Endodermal cell (in vitro differentiated cells): ENCODE measurements around the gene LNPK. TPM values are rescaled to one million over a fixed set of nuclear protein-coding genes. Genes with fewer than 3 reads are reported as not detected.

ENCODE experiments used
- DNase-seq: peaks from one replicate; pipeline ENCODE4 v3.0.0-alpha.2; 2017
- H3K27ac ChIP-seq: 2 replicates; pipeline ENCODE4 v1.5.1; 2013; ENCODE audit warnings: mild to moderate bottlenecking, low read depth, low read length, moderate library complexity
- H3K27me3 ChIP-seq: 2 replicates; pipeline ENCODE4 v1.6.1; 2013; ENCODE audit warnings: mild to moderate bottlenecking, low read length, moderate library complexity; ENCODE audit not compliant: insufficient read depth, control insufficient read depth, poor library complexity, severe bottlenecking
- H3K36me3 ChIP-seq: 2 replicates; pipeline ENCODE4 v1.7.0; 2013; ENCODE audit warnings: mild to moderate bottlenecking, low read length, moderate library complexity; ENCODE audit not compliant: control insufficient read depth, insufficient read depth
- H3K4me1 ChIP-seq: one replicate; pipeline ENCODE4 v1.7.0; 2013; ENCODE audit warnings: low read length; ENCODE audit not compliant: control insufficient read depth, insufficient read depth
- H3K4me3 ChIP-seq: 2 replicates; pipeline ENCODE4 v1.5.1; 2013; ENCODE audit warnings: mild to moderate bottlenecking, low read length, moderate library complexity
- H3K9ac ChIP-seq: 2 replicates; pipeline ENCODE4 v1.6.1; 2013; ENCODE audit warnings: mild to moderate bottlenecking, low read length, moderate library complexity; ENCODE audit not compliant: poor library complexity, severe bottlenecking; ENCODE audit errors: extremely low read depth
- H3K9me3 ChIP-seq: 2 replicates; pipeline ENCODE4 v1.6.1; 2013; ENCODE audit warnings: mild to moderate bottlenecking, low read length, moderate library complexity; ENCODE audit not compliant: control insufficient read depth
- H3K27ac Mint-ChIP-seq: 2 replicates; pipeline ENCODE4 v1.8.0; 2020; ENCODE audit warnings: mixed read lengths
- H3K27me3 Mint-ChIP-seq: 2 replicates; pipeline ENCODE4 v1.8.0; 2021; ENCODE audit warnings: mild to moderate bottlenecking, mixed read lengths; ENCODE audit not compliant: insufficient read depth
- H3K36me3 Mint-ChIP-seq: 2 replicates; pipeline ENCODE4 v1.8.0; 2020; ENCODE audit warnings: low read depth, mixed read lengths
- H3K4me1 Mint-ChIP-seq: 2 replicates; pipeline ENCODE4 v1.8.0; 2020; ENCODE audit warnings: mixed read lengths
- H3K4me3 Mint-ChIP-seq: 2 replicates; pipeline ENCODE4 v1.8.0; 2020; ENCODE audit warnings: mild to moderate bottlenecking, moderate library complexity, mixed read lengths
- H3K9me3 Mint-ChIP-seq: 2 replicates; pipeline ENCODE4 v1.8.0; 2020; ENCODE audit warnings: mild to moderate bottlenecking, mixed read lengths
- WGBS, 2 experiments: methylation state at CpG; one replicate each; pipeline versions ENCODE4 v1.1.5 to v1.1.7; 2013; ENCODE audit warnings: missing lambda C conversion rate in 2 of 2, mixed read lengths in 1 of 2; ENCODE audit not compliant: insufficient coverage in 1 of 2, insufficient read length in 1 of 2; 5-methylcytosine and 5-hydroxymethylcytosine counted together
- total RNA-seq, 2 donors: library from RNA; stranded (reverse); fragmentation: NEBNext Ultra II Directional in 1 of 2; extraction: Animal tissue kit (Norgen Biotek cat#: 25700) in 1 of 2; gene quantifications; 2 replicates in 1 of 2; 3 replicates in 1 of 2; pipeline ENCODE4 v1.2.1, GENCODE V29; 2021
- TF ChIP-seq, protein P1 (sequence below): fragments of 200-600 bp; sonication (generic); conservative IDR thresholded peaks from 2 replicates; pipeline ENCODE4 v1.5.0; 2021; ENCODE audit warnings: antibody characterized with exemption, mild to moderate bottlenecking

LNPK gene
- total RNA-seq, 2 donors from 2014 or later = 15.0 to 20.2 TPM

GRCh38 chr2:175877845-175878544 lies 124.1 kb downstream of the LNPK start:
- Mint-ChIP-seq H3K27ac (no peak overlapping the region), H3K36me3 (no peaks in the 10 kb centered on the region), H3K4me1 (no peaks in the 10 kb centered on the region), H3K4me3 (no peak overlapping the region), H3K27me3 (peaks cover 2% of the 10 kb centered on the region), H3K9me3 (no peaks in the 10 kb centered on the region)
- no peak overlapping the region for H3K9ac ChIP-seq
- no peaks in the 10 kb centered on the region for H3K36me3 ChIP-seq
- WGBS, 2 experiments = 91 to 100% methylated on average over 2 to 3 of the region's 3 CpGs
- peaks cover under 1% of the 10 kb centered on the region for H3K4me1 ChIP-seq
- no peak overlapping the region for H3K27ac ChIP-seq
- no peaks in the 10 kb centered on the region for H3K27me3 ChIP-seq
- H3K9me3 ChIP-seq = no peaks in the 10 kb centered on the region
- H3K4me3 ChIP-seq = no peak overlapping the region
- DNase-seq = no peak
- TF ChIP-seq, protein P1, sequence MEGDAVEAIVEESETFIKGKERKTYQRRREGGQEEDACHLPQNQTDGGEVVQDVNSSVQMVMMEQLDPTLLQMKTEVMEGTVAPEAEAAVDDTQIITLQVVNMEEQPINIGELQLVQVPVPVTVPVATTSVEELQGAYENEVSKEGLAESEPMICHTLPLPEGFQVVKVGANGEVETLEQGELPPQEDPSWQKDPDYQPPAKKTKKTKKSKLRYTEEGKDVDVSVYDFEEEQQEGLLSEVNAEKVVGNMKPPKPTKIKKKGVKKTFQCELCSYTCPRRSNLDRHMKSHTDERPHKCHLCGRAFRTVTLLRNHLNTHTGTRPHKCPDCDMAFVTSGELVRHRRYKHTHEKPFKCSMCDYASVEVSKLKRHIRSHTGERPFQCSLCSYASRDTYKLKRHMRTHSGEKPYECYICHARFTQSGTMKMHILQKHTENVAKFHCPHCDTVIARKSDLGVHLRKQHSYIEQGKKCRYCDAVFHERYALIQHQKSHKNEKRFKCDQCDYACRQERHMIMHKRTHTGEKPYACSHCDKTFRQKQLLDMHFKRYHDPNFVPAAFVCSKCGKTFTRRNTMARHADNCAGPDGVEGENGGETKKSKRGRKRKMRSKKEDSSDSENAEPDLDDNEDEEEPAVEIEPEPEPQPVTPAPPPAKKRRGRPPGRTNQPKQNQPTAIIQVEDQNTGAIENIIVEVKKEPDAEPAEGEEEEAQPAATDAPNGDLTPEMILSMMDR = no peak

- H3K4me3 ChIP-seq = no peak overlapping the region
- peaks cover 2% of the 10 kb centered on the region for H3K4me1 ChIP-seq
- no peaks in the 10 kb centered on the region for H3K36me3 Mint-ChIP-seq
- peaks cover 2% of the 10 kb centered on the region for H3K27me3 Mint-ChIP-seq
- 83 to 94% methylated on average over 1 to 3 of the region's 3 CpGs for WGBS, 2 experiments
- no peaks in the 10 kb centered on the region for H3K4me1 Mint-ChIP-seq
- TF ChIP-seq, protein P1 = no peak
- H3K4me3 Mint-ChIP-seq = no peak overlapping the region
- no peak for DNase-seq
- no peak overlapping the region for H3K9ac ChIP-seq
- no peaks in the 10 kb centered on the region for H3K9me3 ChIP-seq
- no peaks in the 10 kb centered on the region for H3K36me3 ChIP-seq
- no peaks in the 10 kb centered on the region for H3K27me3 ChIP-seq
- no peaks in the 10 kb centered on the region for H3K9me3 Mint-ChIP-seq
- H3K27ac Mint-ChIP-seq = no peak overlapping the region
- no peak overlapping the region for H3K27ac ChIP-seq
Measured at GRCh38 chr2:175874291-175874690, 127.8 kb downstream of the LNPK start.

Other genes with a start within 250 kb of the LNPK start
- gene EVX2, start 81.7 kb upstream of the LNPK start, total RNA-seq = not detected
- gene HOXD13, start 90.5 kb upstream of the LNPK start, total RNA-seq = under 1 TPM; 0.11 to 0.40 TPM
- gene HOXD12, start 97.5 kb upstream of the LNPK start, total RNA-seq = not detected
- not detected for gene HOXD11, start 105.0 kb upstream of the LNPK start, total RNA-seq
- not detected for gene HOXD10, start 114.5 kb upstream of the LNPK start, total RNA-seq
- gene HOXD9, start 120.5 kb upstream of the LNPK start, total RNA-seq = not detected
- gene HOXD8, start 127.4 kb upstream of the LNPK start, total RNA-seq = not detected
- not detected for gene HOXD4, start 149.3 kb upstream of the LNPK start, total RNA-seq
- gene HOXD3, start 155.0 kb upstream of the LNPK start, total RNA-seq = not detected
- gene HOXD1, start 186.4 kb upstream of the LNPK start, total RNA-seq = under 1 TPM; 0.18 TPM